Fibroblast of upper back skin (primary cell): Measurements from ENCODE around the gene PTCD1.

Experiments
- DNase-seq: peaks from one replicate; pipeline ENCODE4 v3.0.0-alpha.2; 2013

PTCD1 gene

DNA sequence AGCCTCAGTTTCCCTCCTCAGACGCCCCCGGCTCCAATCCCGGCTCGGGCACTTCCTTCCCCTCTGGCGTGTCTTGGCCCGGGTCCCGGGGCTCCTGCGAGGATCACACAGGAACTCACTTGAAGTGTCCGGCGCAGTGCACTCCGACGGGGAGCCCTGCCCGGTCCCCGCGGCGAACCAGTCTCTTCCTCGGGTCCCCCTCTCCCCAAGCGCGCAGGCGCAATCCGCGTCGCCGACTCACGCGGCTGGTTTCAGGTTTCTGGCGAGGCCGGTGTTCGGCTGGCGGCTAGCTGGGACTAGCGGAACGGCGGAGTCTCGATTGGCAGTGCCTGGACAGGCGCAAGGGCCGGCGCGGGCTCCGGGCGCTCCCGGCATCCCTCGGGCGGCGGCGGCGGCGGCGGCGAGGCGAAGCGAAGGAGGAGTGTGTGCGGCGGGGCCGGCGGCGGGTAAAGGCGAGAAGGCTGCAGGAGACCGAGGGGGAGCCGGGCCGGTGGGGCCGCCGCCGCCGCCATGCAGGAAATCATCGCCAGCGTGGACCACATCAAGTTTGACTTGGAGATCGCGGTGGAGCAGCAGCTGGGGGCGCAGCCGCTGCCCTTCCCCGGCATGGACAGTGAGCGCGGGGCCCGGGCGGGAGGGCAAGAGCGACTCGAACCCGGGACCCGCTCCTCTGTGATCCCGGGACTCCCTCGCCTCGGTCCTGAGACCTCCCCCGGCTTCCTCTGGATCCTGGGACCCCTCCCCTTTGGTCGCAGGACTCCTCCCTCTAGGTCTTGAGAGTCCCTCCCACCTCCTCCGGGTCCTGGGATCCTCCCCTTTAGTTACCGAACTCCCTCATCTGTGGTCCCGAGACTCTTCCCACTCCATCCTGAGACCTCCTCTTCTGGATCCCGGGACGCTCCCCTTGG is at the start of gene PTCD1, which contains the start of gene CPSF4:
PTCD1 (minus strand) TSS at position 226 of the 908 bp plus-strand sequence. CDS start 3,556 bp downstream, outside the sequence.
CPSF4 (plus strand) TSS at position 371 of the 908 bp plus-strand sequence; CDS start at position 511, 140 bp downstream.
- DNase-seq: peak; percentile 95

- no peak for DNase-seq
Observed at GRCh38 chr7:99485094-99485493, 46.5 kb upstream of the PTCD1 start.

DNA sequence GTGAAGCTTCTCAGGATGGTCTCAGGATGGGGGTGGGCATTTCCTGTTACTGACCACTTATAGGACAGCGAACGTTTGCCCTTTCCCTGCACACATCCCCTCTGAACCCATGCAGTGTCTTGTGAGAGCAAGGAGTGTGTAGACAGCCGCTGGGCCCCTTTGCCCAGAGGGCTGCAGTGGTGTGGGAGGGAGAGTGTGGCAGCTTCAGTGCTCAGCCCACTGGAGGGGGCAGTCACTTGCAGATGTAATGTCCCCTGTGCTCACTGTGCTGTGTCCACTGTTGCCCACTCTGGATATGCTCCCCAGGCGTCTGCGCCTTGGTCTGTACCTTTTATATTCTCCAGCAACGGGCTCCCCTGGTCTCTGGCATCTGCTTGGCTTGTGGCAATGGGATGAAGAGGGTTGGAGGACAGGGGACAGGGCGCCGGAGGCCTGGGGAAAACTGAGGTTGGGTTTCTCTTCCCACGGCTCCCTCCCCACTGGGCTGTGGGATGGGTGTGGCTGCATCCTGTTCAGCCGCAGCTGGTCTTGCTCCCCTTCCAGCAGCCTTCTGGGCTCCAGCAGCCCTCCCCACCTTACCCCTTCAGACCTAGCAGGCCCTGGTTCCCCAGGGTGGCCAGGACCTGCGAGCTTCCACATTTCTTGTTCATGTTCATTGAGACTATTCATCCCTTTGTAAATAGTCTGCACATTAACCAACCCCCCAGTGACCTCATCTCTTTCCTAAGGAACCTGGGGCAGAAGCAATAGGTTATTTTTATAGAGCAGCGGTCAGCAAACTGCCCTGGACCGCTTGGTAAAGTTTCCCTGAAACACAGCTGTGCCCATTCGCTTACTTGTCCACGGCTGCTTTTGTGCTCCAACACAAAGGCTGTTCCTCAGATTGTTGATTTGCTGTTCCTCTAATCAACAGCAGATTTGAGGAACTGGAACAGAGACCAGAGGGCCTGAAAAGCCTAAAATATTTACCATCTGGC is 40.2 kb upstream of the PTCD1 start:
- DNase-seq: no peak

GRCh38 chr7:99476107-99476506 is 37.5 kb upstream of the PTCD1 start:
- DNase-seq: no peak

GRCh38 chr7:99473315-99473596 is 34.7 kb upstream of the PTCD1 start:
- DNase-seq: peak; percentile 59

DNA sequence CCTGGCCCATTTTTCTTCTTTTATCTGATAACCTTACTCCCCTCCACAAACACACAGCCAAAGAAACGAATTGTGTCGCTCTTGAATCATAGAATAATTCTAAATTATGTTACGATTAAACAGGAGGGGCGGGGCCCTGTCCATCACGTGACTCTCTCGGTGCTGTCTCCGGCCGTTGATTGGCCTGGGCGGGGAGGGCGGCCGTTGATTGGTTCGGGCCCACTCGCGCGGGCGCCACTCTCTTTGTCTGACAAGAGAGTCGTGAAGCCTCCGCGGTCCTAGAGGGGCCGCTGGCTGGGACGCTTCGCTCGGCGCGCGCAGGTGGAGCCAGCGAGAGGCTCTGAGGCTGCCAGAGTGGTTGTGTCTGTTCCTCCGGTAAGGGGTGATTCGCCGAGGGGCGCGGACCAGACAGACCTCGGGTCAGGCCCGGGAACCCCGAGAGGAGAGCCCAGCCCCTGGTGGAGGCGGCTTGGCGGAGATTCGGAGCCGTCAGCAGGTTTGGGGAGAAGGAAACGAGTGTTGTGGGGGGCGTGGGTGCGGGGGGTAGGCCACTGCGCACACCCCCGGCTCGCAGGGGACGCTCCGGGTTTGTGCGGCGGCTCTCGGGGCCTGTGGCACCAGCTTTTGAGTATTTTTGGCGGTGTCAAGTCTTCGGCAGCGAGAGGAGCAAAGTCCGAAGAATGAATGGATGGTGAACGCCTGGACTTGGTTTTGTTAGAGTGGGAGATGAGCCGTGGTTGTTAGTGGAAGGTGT is 34.1 kb upstream of the PTCD1 start, which contains the start of gene ZNF789:
ZNF789 (plus strand) TSS at position 330 of the 754 bp plus-strand sequence. CDS start 3,567 bp downstream, outside the sequence.
- peak; percentile 95 for DNase-seq

DNA sequence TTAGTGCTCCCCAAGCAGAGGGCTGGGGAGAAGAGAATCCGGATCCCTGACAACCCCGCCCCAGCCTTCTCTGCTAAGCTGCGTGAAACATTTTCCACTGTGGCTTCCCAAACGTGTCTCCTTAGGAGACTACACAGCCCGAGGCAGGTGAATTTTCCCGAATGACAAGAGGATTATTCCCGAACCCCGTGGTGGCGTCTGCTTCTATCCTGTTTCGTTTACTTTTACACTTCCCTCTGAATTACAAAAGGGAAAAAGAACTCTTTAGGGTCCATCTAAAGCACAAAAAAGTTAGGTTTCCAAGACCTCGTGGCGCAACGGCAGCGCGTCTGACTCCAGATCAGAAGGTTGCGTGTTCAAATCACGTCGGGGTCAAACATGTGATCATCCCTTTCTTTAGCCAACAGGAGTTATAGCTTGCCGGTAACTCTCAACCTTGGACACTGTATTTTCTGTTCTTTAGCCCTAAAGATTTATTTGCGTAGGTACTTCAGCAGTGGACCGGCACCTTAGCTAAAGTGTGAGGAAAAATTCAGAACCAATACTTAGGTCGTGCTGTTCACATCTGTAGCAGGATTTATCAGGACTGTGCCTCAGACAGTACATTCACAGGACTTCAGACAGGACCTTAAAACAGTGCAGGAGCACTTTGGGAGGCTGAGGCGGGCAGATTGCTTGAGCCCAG is 30.9 kb upstream of the PTCD1 start:
- no peak for DNase-seq

GRCh38 chr7:99468336-99468918 is 29.8 kb upstream of the PTCD1 start:
- no peak for DNase-seq

DNA sequence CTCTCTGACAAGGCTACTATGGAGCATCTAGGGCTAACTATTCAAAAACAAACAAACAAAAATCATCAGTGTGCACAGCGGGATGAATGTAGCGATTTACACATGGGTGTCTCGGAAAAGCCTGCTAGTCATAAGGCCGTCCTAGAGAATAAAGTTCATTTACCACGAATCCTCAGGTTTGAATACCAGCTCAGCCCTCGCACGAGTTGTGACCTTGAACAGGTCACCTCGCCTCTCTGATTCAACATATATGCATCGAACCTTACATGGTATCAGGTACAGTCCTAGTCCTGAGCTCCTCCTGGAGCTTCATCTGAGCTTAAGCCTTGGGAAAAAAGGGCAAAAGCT is 26.8 kb upstream of the PTCD1 start:
- no peak for DNase-seq

- no peak for DNase-seq
Observed at GRCh38 chr7:99461221-99461620, 22.6 kb upstream of the PTCD1 start.

- DNase-seq: no peak
Observed at GRCh38 chr7:99460651-99461050, 22.1 kb upstream of the PTCD1 start.

DNA sequence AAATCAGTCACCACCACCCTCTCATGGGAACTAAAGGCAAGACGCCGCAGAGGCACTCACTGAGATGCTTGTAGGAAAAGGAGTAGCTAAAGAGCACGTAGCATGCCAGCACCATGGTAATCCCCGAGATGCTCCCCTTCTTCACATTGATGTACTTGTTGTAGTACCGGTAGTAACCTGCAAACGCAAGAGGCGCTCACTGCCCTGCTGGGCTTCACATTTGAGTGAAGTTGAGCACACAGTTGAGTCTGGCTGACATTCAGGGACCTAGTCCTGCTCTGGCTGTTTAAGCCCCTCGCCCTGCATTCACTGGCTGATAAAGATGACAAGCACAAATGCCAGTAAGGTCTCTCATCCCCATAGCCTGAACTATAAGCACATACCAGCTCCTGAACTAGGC is 20.5 kb upstream of the PTCD1 start:
- no peak for DNase-seq

DNA sequence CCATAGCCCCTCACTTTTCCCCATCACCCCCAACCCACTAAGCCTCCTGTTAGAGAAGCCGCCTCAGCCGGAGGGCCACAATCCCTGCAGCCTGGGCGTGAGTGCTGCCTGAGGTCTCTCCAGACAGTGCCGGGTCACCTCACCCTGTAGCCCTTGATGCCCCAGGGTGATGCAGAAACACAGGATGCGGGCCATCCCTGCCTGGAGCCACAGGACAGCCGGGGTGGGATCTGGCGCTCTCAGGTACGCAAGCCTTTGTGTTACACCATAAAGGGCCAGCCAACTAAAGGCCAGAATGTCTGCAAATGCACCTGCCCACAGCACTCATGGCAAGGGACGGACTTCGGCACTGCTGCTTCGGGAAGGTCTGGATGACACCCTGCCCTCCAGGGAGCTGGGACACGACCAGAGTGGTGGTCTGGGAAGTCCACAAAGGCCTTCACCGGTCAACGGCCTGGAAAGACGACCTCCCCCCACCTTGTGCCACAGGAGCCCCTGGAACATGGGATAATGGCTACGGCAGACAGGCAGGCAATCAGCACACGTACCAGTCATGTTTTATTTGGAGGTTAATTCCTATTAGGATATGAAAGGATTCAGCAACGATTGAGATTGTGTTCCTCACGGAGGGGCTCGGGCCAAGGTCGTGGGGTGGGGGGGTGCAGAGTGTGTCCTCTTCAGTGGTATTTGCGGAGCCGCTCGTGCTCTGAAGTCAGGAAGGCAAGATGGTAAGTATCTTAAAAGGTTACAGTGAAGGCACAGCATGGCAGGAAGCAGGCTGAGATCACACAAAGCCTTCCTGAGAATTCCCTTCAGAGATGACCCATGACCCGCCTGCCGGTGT is 19.3 kb upstream of the PTCD1 start:
- no peak for DNase-seq

- DNase-seq: no peak
Observed at GRCh38 chr7:99457050-99457649, 18.6 kb upstream of the PTCD1 start.

DNA sequence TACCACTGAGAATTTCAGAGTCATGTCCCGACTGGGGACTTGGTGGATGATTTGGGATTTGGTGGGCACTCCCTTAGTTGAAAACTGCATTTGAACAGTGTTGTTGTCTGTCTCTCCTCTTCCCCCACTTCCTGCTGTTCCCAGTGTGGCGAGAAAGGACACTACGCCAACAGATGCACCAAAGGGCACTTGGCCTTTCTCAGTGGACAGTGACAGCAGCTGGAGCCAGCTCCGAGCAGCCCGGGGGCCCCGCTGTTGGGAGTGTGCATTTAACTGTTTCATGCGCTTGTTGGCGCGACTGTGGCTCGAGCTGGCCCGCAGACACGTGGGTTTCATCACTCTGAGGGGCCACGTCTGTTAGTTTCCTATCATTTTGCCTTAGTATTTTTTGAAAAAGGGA is 17.7 kb upstream of the PTCD1 start:
- no peak for DNase-seq

- DNase-seq: no peak
Observed at GRCh38 chr7:99455874-99456273, 17.3 kb upstream of the PTCD1 start.

- no peak for DNase-seq
Observed at GRCh38 chr7:99453105-99453504, 14.5 kb upstream of the PTCD1 start.

DNA sequence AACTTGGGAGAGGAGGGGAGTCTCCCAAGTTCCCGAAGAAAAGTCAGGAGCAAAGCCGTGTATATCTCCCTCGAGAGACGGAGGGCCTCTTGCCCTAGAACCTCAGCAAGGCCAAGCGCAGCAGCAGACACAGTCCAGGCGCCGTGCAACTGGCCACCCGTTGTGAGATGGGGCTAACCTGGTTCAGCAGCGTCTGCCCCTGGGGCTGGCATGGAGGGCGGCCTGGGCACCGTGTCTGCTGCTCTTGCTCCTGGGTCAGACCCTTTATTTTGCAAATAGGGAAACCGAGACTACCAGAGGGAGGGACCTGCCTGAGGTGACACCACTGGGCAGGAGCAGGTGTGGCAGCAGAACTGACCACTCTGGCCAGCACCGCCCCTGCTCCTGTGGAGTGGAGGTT is 13.9 kb upstream of the PTCD1 start:
- no peak for DNase-seq

DNA sequence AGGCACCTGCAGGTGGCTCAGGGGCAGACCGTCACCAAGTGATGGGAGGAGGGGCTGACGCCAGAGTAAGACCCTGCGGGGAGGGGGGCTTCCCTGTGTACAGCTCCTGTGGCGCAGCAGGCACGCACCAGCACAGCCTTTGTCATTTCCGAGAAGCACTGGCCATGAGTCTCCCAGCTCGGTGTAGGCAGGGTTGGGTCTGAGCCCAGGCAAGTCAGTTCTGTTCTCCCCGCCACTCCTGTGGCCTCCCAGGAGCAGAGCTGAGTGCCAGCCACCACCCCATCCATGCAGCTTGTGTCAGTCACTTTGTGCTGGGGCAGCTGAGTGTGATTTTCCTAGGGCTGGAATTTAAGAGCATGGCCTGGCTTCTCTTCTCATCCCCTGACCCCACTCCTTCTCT is 13.3 kb upstream of the PTCD1 start:
- DNase-seq: no peak

- DNase-seq: no peak
Observed at GRCh38 chr7:99449326-99449725, 10.7 kb upstream of the PTCD1 start.
